SK-N-SH treated with all-trans-retinoic acid at 6 μM for 48 hours (cell line): Measurements from ENCODE around the gene HIVEP3.

Source experiments
- CSDC2 ChIP-seq: fragments of 250-450 bp; sonication (Bioruptor Pico); IDR thresholded peaks from 2 replicates; pipeline ENCODE4 v1.5.0; 2020; ENCODE audit warnings: mild to moderate bottlenecking, moderate library complexity
- PPARA ChIP-seq: fragments of 250-450 bp; sonication (Bioruptor Pico); IDR thresholded peaks from 2 replicates; pipeline ENCODE4 v1.5.0; 2020; ENCODE audit warnings: mild to moderate bottlenecking, borderline replicate concordance
- ZFP3 ChIP-seq: fragments of 250-450 bp; sonication (Bioruptor Pico); IDR thresholded peaks from 2 replicates; pipeline ENCODE4 v1.5.0; 2020; ENCODE audit warnings: mild to moderate bottlenecking, moderate library complexity
- TF ChIP-seq, protein P1 (sequence below): fragments of 250-450 bp; sonication (Bioruptor Pico); IDR thresholded peaks from 2 replicates; pipeline ENCODE4 v1.5.1; 2020; ENCODE audit warnings: low read depth, mild to moderate bottlenecking, moderate library complexity

DNA sequence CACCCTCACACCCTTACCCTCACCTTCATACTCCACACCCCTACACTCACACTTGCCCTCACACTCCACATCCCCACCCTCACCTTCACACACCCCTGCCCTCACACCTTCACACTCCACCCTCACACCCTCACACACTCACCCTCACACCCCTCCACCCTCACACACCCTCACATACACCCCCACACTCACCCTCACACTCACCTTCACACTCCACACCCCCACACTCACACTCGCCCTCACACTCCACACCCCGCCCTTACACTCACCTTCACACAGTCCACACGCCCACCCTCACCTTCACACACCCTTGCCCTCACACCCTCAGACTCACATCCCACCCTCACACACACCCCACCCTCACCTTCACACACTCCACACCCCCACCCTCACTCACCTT lies 390.6 kb downstream of the HIVEP3 start:
- TF ChIP-seq, protein P1, sequence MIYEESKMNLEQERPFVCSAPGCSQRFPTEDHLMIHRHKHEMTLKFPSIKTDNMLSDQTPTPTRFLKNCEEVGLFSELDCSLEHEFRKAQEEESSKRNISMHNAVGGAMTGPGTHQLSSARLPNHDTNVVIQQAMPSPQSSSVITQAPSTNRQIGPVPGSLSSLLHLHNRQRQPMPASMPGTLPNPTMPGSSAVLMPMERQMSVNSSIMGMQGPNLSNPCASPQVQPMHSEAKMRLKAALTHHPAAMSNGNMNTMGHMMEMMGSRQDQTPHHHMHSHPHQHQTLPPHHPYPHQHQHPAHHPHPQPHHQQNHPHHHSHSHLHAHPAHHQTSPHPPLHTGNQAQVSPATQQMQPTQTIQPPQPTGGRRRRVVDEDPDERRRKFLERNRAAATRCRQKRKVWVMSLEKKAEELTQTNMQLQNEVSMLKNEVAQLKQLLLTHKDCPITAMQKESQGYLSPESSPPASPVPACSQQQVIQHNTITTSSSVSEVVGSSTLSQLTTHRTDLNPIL: no peak
- TF ChIP-seq PPARA (CRISPR knock-in tag): no peak
- no peak for TF ChIP-seq ZFP3 (CRISPR knock-in tag)
- TF ChIP-seq CSDC2 (CRISPR knock-in tag): no peak
